H9 (cell line): ENCODE data around the gene NRG3. TPM values are rescaled to one million over a fixed set of nuclear protein-coding genes. Genes with fewer than 3 reads are reported as not detected.
A peak's percentile ranks its signal among the peaks of the same experiment; 100 is the strongest.

Source experiments
- DNase-seq: peaks from one replicate; pipeline ENCODE4 v3.0.0-alpha.2; 2017
- H2AFZ ChIP-seq: one replicate; pipeline ENCODE4 v1.6.1; 2013; ENCODE audit warnings: mild to moderate bottlenecking, low read length, control low read depth, moderate library complexity
- H2AK5ac ChIP-seq: 2 replicates; pipeline ENCODE4 v1.6.1; 2013; ENCODE audit warnings: low read length, control low read depth, mixed read lengths; ENCODE audit not compliant: insufficient read length
- H2BK120ac ChIP-seq: one replicate; pipeline ENCODE4 v1.6.1; 2013; ENCODE audit warnings: low read depth, mild to moderate bottlenecking, low read length, control low read depth, inconsistent platforms; ENCODE audit not compliant: poor library complexity, severe bottlenecking
- H2BK12ac ChIP-seq: 2 replicates; pipeline ENCODE4 v1.6.1; 2013; ENCODE audit warnings: low read length, control low read depth, mixed read lengths, low read depth; ENCODE audit not compliant: insufficient read length
- H2BK15ac ChIP-seq: 2 replicates; pipeline ENCODE4 v1.6.1; 2013; ENCODE audit warnings: low read depth, low read length, control low read depth
- H2BK20ac ChIP-seq: one replicate; pipeline ENCODE4 v1.6.1; 2013; ENCODE audit warnings: low read depth, mild to moderate bottlenecking, low read length, control low read depth, inconsistent platforms; ENCODE audit not compliant: poor library complexity, severe bottlenecking
- H2BK5ac ChIP-seq: 2 replicates; pipeline ENCODE4 v1.6.1; 2013; ENCODE audit warnings: low read length, control low read depth, mixed read lengths; ENCODE audit not compliant: insufficient read length
- H3K14ac ChIP-seq: 2 replicates; pipeline ENCODE4 v1.6.1; 2013; ENCODE audit warnings: low read length, control low read depth; ENCODE audit not compliant: insufficient read depth
- H3K18ac ChIP-seq: 2 replicates; pipeline ENCODE4 v1.6.1; 2013; ENCODE audit warnings: low read depth, mild to moderate bottlenecking, mixed read lengths, low read length, control low read depth; ENCODE audit not compliant: insufficient read length
- H3K23ac ChIP-seq: 2 replicates; pipeline ENCODE4 v1.6.1; 2013; ENCODE audit warnings: low read length, control low read depth, mixed read lengths, low read depth; ENCODE audit not compliant: insufficient read length
- H3K23me2 ChIP-seq: 2 replicates; pipeline ENCODE4 v1.6.1; 2013; ENCODE audit warnings: low read depth, mild to moderate bottlenecking, mixed read lengths, low read length, control low read depth; ENCODE audit not compliant: insufficient read length, poor library complexity, severe bottlenecking
- H3K27ac ChIP-seq: 2 replicates; pipeline ENCODE4 v1.5.1; 2013; ENCODE audit warnings: low read length, control low read depth, mixed read lengths, low read depth; ENCODE audit not compliant: insufficient read length
- H3K27me3 ChIP-seq: 2 replicates; pipeline ENCODE4 v1.6.1; 2013; ENCODE audit warnings: low read length, control low read depth, inconsistent platforms; ENCODE audit not compliant: insufficient read depth
- H3K4ac ChIP-seq: 2 replicates; pipeline ENCODE4 v1.6.1; 2013; ENCODE audit warnings: low read depth, mild to moderate bottlenecking, control low read depth, inconsistent platforms, low read length, moderate library complexity
- H3K4me1 ChIP-seq: 2 replicates; pipeline ENCODE4 v1.6.1; 2013; ENCODE audit warnings: low read length, control low read depth, inconsistent platforms; ENCODE audit not compliant: insufficient read depth
- H3K4me2 ChIP-seq: 2 replicates; pipeline ENCODE4 v1.6.1; 2013; ENCODE audit warnings: low read length, control low read depth, mixed read lengths; ENCODE audit not compliant: insufficient read length, insufficient read depth
- H3K56ac ChIP-seq: 2 replicates; pipeline ENCODE4 v1.6.1; 2013; ENCODE audit warnings: low read depth, mild to moderate bottlenecking, mixed read lengths, low read length, control low read depth; ENCODE audit not compliant: insufficient read length
- H3K79me1 ChIP-seq: 2 replicates; pipeline ENCODE4 v1.6.1; 2013; ENCODE audit warnings: low read depth, mild to moderate bottlenecking, moderate library complexity, low read length, control low read depth, inconsistent platforms; ENCODE audit not compliant: insufficient read depth, poor library complexity, severe bottlenecking
- H3K79me2 ChIP-seq: 2 replicates; pipeline ENCODE4 v1.6.1; 2013; ENCODE audit warnings: low read length, control low read depth, inconsistent platforms; ENCODE audit not compliant: insufficient read depth
- H3K9ac ChIP-seq: 2 replicates; pipeline ENCODE4 v1.6.1; 2013; ENCODE audit warnings: low read length, control low read depth, mixed read lengths; ENCODE audit not compliant: insufficient read length; ENCODE audit errors: extremely low read depth
- H3K9me3 ChIP-seq: one replicate; pipeline ENCODE4 v1.6.1; 2013; ENCODE audit warnings: low read depth, low read length, inconsistent platforms; ENCODE audit not compliant: control insufficient read depth
- H3T11ph ChIP-seq: one replicate; pipeline ENCODE4 v1.6.1; 2013; ENCODE audit warnings: mild to moderate bottlenecking, low read length, control low read depth, inconsistent platforms
- H4K20me1 ChIP-seq: one replicate; pipeline ENCODE4 v1.6.1; 2013; ENCODE audit not compliant: control insufficient read depth, insufficient read length, insufficient read depth
- H4K5ac ChIP-seq: 2 replicates; pipeline ENCODE4 v1.6.1; 2013; ENCODE audit warnings: low read depth, mild to moderate bottlenecking, mixed read lengths, low read length, control low read depth; ENCODE audit not compliant: insufficient read length
- H4K8ac ChIP-seq: replicated peaks from 2 replicates; pipeline ENCODE4 v1.6.1; 2013; ENCODE audit warnings: low read length, control low read depth, mixed read lengths, low read depth; ENCODE audit not compliant: insufficient read length
- H4K91ac ChIP-seq: 2 replicates; pipeline ENCODE4 v1.6.1; 2013; ENCODE audit warnings: low read depth, mild to moderate bottlenecking, moderate library complexity, mixed read lengths, low read length, control low read depth; ENCODE audit not compliant: insufficient read length
- H3K27ac Mint-ChIP-seq, 3 experiments: 2 replicates in 2 of 3; 3 replicates in 1 of 3; pipeline ENCODE4 v1.8.0; 2020 to 2021; ENCODE audit warnings: mixed read lengths in 3 of 3, mild to moderate bottlenecking in 1 of 3, moderate library complexity in 1 of 3
- H3K27me3 Mint-ChIP-seq: 2 replicates; pipeline ENCODE4 v1.8.0; 2021; ENCODE audit warnings: low read depth, mild to moderate bottlenecking, moderate library complexity, mixed read lengths
- H3K36me3 Mint-ChIP-seq, 3 experiments: 2 replicates in 2 of 3; 3 replicates in 1 of 3; pipeline ENCODE4 v1.8.0; 2020 to 2021; ENCODE audit warnings: low read depth in 3 of 3, mixed read lengths in 3 of 3; ENCODE audit not compliant: insufficient read depth in 1 of 3
- H3K4me1 Mint-ChIP-seq, 2 experiments: 2 replicates each; pipeline ENCODE4 v1.8.0; 2020; ENCODE audit warnings: mixed read lengths in 2 of 2
- H3K4me3 Mint-ChIP-seq, 2 experiments: 2 replicates in 1 of 2; 3 replicates in 1 of 2; pipeline ENCODE4 v1.8.0; 2020 to 2021; ENCODE audit warnings: mild to moderate bottlenecking in 2 of 2, mixed read lengths in 2 of 2, moderate library complexity in 1 of 2
- H3K9me3 Mint-ChIP-seq, 2 experiments: 2 replicates in 1 of 2; 3 replicates in 1 of 2; pipeline ENCODE4 v1.8.0; 2020; ENCODE audit warnings: mild to moderate bottlenecking in 2 of 2, mixed read lengths in 2 of 2, moderate library complexity in 1 of 2
- CTCF ChIP-seq: fragments of 200-600 bp; sonication (generic); conservative IDR thresholded peaks from 3 replicates; pipeline ENCODE4 v1.8.0; 2021; ENCODE audit warnings: antibody characterized with exemption, mild to moderate bottlenecking
- WGBS: extraction: QIAGEN DNeasy Blood & Tissue Kit; methylation state at CpG from one replicate; pipeline ENCODE4 v1.1.7; 2013; ENCODE audit warnings: missing lambda C conversion rate, low lambda C conversion rate, mixed read lengths; ENCODE audit not compliant: insufficient read length; ENCODE audit errors: extremely low coverage; 5-methylcytosine and 5-hydroxymethylcytosine counted together
- total RNA-seq: library from RNA; stranded (reverse); gene quantifications from 2 replicates; pipeline ENCODE4 v1.2.1, GENCODE V29; 2021

The NRG3 gene
- total RNA-seq, 1 experiment from 2014 or later = 1.6 TPM

GRCh38 chr10:82888809-82889455 is 1013.9 kb downstream of the NRG3 start:
- DNase-seq = peak; percentile 57
- no peaks in the 10 kb centered on the region for H3K27me3 Mint-ChIP-seq
- no peak overlapping the region for H3K23ac ChIP-seq

More at GRCh38 chr10:82888809-82889455, 1013.9 kb downstream of the NRG3 start:
- Histone ChIP-seq H4K20me1 (no peaks in the 10 kb centered on the region), H4K5ac (no peak overlapping the region), H4K8ac (no peak overlapping the region), H3K18ac (peak overlapping the region; percentile 78), H3K27me3 (no peaks in the 10 kb centered on the region), H3K79me1 (no peaks in the 10 kb centered on the region), H2BK20ac (no peak overlapping the region), H3K27ac (no peak overlapping the region), H3K4me1 (no peaks in the 10 kb centered on the region), H4K91ac (no peak overlapping the region), H3K14ac (peak overlapping the region; percentile 81; the same call in 1 of the 2 replicates), H3K79me2 (no peaks in the 10 kb centered on the region), H2BK120ac (no peak overlapping the region), H3K9me3 (no peaks in the 10 kb centered on the region), H2BK12ac (no peak overlapping the region), H3K4me2 (peak overlapping the region; percentile 49), H3K9ac (peak overlapping the region; percentile 63), H2BK5ac (no peak overlapping the region), H3K56ac (no peak overlapping the region), H3K4ac (no peak overlapping the region), H2AFZ (peak overlapping the region; percentile 99), H2AK5ac (no peak overlapping the region), H2BK15ac (no peak overlapping the region), H3K23me2 (no peaks in the 10 kb centered on the region), H3T11ph (peak overlapping the region; percentile 72)
- WGBS = no CpG with 5 or more reads among the region's 10 CpGs
- peak overlapping the region in 1 of 2 experiments; percentile 22; a peak in 2 of 5 replicates for H3K4me3 Mint-ChIP-seq
- H3K9me3 Mint-ChIP-seq = no peaks in the 10 kb centered on the region
- TF ChIP-seq CTCF = no peak
- H3K4me1 Mint-ChIP-seq = peaks cover 15 to 17% of the 10 kb centered on the region in 2 experiments
- peak overlapping the region; percentile 7 to 87 (median 54); a peak in 5 of 7 replicates for H3K27ac Mint-ChIP-seq
- no peaks in the 10 kb centered on the region for H3K36me3 Mint-ChIP-seq
